Left ventricle myocardium superior (tissue), 1 donor: ENCODE measurements around the gene SLC25A42. TPM values are rescaled to one million over a fixed set of nuclear protein-coding genes. Genes with fewer than 3 reads are reported as not detected.
A peak's percentile ranks its signal among the peaks of the same experiment; 100 is the strongest.

Experiments
- ATAC-seq: fragments of 200-7000 bp; cut with Tn5 transposase; one replicate; pipeline ENCODE4 v1.9.1; 2020; ENCODE audit warnings: mild to moderate bottlenecking, moderate library complexity
- DNase-seq: peaks from one replicate; pipeline ENCODE4 v3.0.0-alpha.2; 2020
- intact Hi-C: fragments of 100-400 bp; cut with micrococcal nuclease; formaldehyde crosslinking; loops from one replicate; pipeline ENCODE4 v1.11.0; 2022
- total RNA-seq: library from RNA; stranded (reverse); fragmentation: NEBNext Ultra II Directional; extraction: Animal tissue kit (Norgen Biotek cat#: 25700); gene quantifications from one replicate; pipeline ENCODE4 v1.2.1, GENCODE V29; 2021
- donor health status: DM: no; HTN: yes; CAD: no; lungs with severe emphysema.

The SLC25A42 gene
- total RNA-seq, 1 donor from 2014 or later: 29.5 TPM

DNA sequence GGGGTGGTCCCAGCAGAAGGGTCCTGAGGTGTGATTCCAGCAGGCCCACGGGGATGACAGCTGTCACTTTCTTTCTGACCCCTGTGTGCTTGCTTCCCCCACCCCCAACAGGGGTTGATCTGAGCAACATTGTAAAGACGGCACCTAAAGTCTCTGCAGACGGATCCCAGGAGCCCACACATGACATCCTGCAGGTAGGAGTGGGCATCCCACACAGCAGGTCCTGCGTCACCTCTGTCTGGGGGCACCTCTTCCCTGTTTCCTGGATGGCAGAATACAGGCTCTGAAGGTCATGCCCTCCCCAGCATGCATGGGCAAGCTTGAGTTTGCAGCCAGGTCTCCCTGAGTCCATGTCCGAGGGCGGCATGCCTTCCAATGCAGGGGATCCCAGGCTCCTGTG lies 19.9 kb upstream of the SLC25A42 start:
- intact Hi-C loops: no loop called here
- ATAC-seq: no peak
- no peak for DNase-seq

DNA sequence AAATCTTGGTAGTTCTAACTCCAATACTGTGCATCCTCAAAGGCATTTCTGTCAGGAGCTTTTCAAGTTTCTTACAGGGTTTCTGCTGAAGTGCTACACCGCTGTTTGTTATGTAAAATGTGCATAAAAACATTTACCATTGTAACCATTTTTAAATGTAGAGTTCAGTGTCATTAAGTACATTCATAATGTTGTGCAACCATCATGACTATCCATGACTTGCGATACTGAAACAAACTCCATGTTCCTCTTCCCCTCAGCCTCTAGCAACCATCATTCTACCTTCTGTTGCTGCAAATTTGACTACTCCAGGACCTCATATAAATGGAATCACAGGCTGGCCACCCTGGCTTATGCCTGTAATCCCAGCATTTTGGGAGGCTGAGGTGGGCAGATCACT lies 14.4 kb upstream of the SLC25A42 start:
- no peak for DNase-seq
- ATAC-seq: no peak
- intact Hi-C loops: no loop called here

- intact Hi-C loops: loop anchor here (5.0 to 10.0 kb wide), 2 partner anchors 55 to 87 kb away; partner anchors contain the start of gene TMEM161A
- DNase-seq (no peak), ATAC-seq (no peak)
Measured at GRCh38 chr19:19050104-19050503, 13.7 kb upstream of the SLC25A42 start.

DNA sequence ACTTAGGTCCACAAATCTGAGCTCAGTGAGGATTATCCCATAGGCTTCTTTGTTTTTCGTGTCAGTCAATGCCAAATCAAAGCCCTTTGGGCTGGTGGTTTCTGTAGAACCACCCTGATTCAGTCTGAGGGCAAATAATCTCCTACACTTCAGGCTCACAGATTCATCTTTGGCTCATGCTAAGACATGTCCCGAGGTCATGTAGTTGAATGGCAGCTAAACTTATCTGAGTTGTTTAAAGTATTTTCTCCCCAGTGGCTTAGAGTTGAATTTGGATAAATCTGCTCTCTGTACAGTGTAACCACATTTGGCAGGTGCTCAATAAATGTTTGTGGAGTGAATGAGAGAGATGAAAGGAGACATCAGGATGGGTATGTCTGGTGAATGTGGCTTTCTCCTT lies 13.1 kb upstream of the SLC25A42 start:
- DNase-seq (no peak), ATAC-seq (no peak)
- intact Hi-C loops: loop anchor here (5.0 to 10.0 kb wide), 2 partner anchors 54 to 87 kb away; partner anchors contain the start of gene TMEM161A

DNA sequence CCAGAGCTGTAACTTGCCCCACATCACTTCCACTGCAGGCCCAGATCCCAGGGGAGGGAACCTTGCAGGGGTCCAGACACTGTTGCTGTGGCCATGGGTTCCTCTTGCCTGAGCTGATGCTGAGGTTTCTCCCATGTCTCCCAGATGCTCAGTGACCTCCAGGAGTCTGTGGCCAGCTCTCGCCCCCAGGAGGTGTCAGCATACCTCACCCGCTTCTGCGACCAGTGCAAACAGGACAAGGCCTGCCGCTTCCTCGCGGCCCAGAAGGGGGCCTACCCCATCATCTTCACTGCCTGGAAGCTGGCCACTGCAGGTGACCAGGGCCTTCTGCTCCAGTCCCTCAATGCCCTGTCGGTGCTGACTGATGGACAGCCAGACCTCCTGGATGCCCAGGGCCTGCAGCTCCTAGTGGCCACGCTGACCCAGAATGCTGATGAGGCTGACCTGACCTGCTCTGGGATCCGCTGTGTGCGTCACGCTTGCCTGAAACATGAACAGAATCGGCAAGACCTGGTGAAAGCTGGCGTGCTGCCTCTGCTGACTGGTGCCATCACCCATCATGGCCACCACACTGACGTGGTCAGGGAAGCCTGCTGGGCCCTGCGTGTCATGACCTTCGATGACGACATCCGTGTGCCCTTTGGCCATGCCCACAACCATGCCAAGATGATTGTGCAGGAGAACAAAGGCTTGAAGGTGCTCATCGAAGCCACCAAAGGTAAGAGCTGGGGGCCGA lies 12.1 kb upstream of the SLC25A42 start:
- ATAC-seq (no peak), DNase-seq (no peak)
- intact Hi-C loops: loop anchor here (5.0 to 10.0 kb wide), 2 partner anchors 53 to 86 kb away; partner anchors contain the start of gene TMEM161A

DNA sequence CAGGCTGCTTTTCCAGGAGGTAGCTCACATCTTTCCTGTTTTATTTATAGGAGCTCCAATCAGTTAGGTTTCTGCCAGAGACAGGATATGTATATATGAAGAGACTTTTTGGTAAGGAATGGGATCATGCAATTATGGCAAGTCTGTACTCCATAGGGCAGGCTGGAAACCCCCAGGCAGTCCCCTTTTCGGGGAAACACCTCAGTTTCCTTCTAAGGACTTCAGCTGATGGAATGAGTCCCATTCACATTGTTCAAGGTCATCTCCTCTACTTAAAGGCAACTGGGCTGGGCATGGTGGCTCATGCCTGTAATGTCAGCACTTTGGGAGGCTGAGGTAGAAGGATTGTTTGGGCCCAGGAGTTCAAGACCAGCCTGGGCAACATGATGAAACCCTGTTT lies 10.9 kb upstream of the SLC25A42 start:
- DNase-seq: no peak
- intact Hi-C loops: loop anchor here (5.0 to 10.0 kb wide), 2 partner anchors 52 to 84 kb away; partner anchors contain the start of gene TMEM161A
- no peak for ATAC-seq

- intact Hi-C loops: loop anchor here (5.0 to 10.0 kb wide), 2 partner anchors 51 to 84 kb away; partner anchors contain the start of gene TMEM161A
- ATAC-seq (peak; percentile 83), DNase-seq (peak; percentile 82)
Measured at GRCh38 chr19:19053508-19054314, 10.1 kb upstream of the SLC25A42 start.

- DNase-seq: no peak
- intact Hi-C loops: loop anchor here (5.0 to 10.0 kb wide), 2 partner anchors 50 to 83 kb away; partner anchors contain the start of gene TMEM161A
- ATAC-seq: no peak
Measured at GRCh38 chr19:19054315-19054938, 9.4 kb upstream of the SLC25A42 start.

DNA sequence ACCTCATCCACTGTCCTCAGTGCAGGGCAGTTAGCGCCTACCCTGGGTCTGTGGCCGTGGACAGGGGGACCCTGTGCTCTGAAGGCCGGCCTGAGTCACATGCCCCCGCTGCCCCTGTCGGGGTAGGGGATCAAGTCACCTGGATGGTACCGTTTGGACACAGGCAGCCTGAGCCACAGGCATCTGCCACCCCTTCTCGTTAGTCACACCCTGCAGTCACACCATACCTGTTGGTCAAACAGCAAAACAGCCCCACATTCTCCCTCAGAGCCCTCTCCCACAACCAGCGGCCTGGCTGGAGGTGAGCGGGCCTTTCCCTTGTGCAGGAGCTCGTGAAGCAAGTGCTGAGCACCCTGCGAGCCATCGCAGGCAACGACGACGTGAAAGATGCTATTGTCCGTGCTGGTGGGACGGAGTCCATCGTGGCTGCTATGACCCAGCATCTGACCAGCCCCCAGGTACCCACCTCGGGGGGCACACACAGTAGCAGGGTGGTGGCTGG lies 8.8 kb upstream of the SLC25A42 start:
- intact Hi-C loops: loop anchor here (5.0 to 10.0 kb wide), 2 partner anchors 50 to 82 kb away; partner anchors contain the start of gene TMEM161A
- DNase-seq (no peak), ATAC-seq (no peak)

- DNase-seq (no peak), ATAC-seq (no peak)
- intact Hi-C loops: loop anchor here (10.0 kb wide), 1 partner anchor 49 kb away; no protein-coding TSS in a partner anchor
Measured at GRCh38 chr19:19055701-19056100, 8.1 kb upstream of the SLC25A42 start.

GRCh38 chr19:19056636-19057275 lies 7.0 kb upstream of the SLC25A42 start:
- no peak for ATAC-seq
- intact Hi-C loops: loop anchor here (10.0 kb wide), 1 partner anchor 48 kb away; no protein-coding TSS in a partner anchor
- DNase-seq: no peak

GRCh38 chr19:19057317-19057716 lies 6.5 kb upstream of the SLC25A42 start:
- ATAC-seq (no peak), DNase-seq (no peak)
- intact Hi-C loops: loop anchor here (10.0 kb wide), 1 partner anchor 47 kb away; no protein-coding TSS in a partner anchor

- no peak for DNase-seq
- ATAC-seq: no peak
- intact Hi-C loops: loop anchor here (10.0 kb wide), 1 partner anchor 47 kb away; no protein-coding TSS in a partner anchor
Measured at GRCh38 chr19:19057720-19058119, 6.1 kb upstream of the SLC25A42 start.

GRCh38 chr19:19059018-19059836 lies 4.6 kb upstream of the SLC25A42 start:
- no peak for DNase-seq
- intact Hi-C loops: loop anchor here (10.0 kb wide), 1 partner anchor 46 kb away; no protein-coding TSS in a partner anchor
- ATAC-seq: no peak

DNA sequence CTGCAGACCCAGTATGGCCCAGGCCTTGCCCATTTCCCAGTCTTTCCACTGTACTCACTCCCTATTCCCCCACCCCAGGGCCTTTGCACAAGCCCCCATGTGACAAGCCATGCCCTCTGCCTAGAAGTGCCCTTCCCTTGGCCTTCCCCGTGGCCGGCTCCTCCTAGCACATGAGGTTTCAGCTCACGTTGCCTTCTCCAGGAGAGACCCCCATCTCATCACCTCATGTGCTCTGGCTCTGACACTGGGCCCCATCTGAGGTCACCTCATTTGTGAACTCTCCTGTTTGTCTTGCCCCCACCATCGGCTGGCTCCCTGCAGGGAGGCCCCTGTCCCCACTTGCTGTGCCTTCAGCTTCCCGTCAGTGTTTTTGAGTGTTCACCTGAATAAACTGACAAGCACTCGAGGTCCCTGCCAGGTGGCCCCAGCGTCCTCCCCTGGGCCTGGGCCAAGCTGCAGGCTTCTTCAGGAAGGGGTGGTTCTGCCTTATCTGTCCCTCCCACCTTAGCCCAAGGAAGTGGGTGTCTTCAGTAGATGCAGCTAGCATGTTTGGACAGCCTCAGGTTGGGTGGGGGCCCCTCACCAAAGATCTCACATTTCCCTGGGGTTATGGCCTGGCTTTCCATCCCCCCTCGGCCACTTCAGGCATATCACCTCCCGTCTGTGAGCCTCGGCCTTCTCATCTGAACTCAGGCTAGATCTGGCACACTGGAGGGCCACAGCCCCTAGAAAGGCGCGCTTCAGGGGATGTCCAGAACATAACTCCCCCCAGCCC lies 3.8 kb upstream of the SLC25A42 start:
- intact Hi-C loops: loop anchor here (10.0 kb wide), 1 partner anchor 45 kb away; no protein-coding TSS in a partner anchor
- ATAC-seq: no peak
- DNase-seq: no peak

DNA sequence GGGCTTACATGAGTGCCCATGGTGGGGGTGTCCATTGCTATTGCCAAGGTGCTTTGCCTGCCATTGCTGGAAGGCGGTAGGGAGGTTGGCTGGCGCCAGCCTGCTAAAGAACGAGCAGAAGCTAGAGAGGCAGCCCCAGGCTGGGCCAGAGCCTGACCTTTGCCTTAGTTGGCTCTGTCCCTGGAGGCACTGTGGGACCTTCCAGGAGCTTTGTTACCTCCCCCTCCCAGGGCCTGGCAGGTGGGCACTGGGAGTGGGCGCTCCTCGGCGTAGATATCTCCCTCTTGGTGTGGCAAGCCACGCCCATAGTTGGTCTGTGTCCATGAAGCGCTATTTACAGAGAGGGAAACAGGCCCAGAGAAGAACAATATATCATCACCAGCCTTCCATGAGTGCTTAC lies 2.3 kb upstream of the SLC25A42 start:
- intact Hi-C loops: no loop called here
- peak; percentile 36 for ATAC-seq
- peak; percentile 75 for DNase-seq
